HepG2 (cell line): ENCODE measurements around the gene FAM13B. TPM values are rescaled to one million over a fixed set of nuclear protein-coding genes. Genes with fewer than 3 reads are reported as not detected.

Experiments
- ATF7-NPFF ChIP-seq: sonication (generic); formaldehyde crosslinking; IDR thresholded peaks from 2 replicates; pipeline ENCODE4 v1.8.1; 2023; ENCODE audit warnings: mild to moderate bottlenecking, low read depth, missing genetic modification reagents, moderate library complexity
- HDAC2 ChIP-seq: sonication (generic); formaldehyde crosslinking; IDR thresholded peaks from 2 replicates; pipeline ENCODE4 v1.4.0; 2020; ENCODE audit warnings: missing genetic modification reagents
- KDM3A ChIP-seq: IDR thresholded peaks from 2 replicates; pipeline ENCODE4 v1.6.1; 2018; ENCODE audit warnings: low read depth, missing compliant biosample characterization
- KDM5B ChIP-seq: sonication (generic); formaldehyde crosslinking; IDR thresholded peaks from 2 replicates; pipeline ENCODE4 v1.4.0; 2020; ENCODE audit warnings: missing genetic modification reagents, mild to moderate bottlenecking, borderline replicate concordance
- MAFF ChIP-seq: IDR thresholded peaks from 2 replicates; pipeline ENCODE4 v1.6.1; 2011; ENCODE audit warnings: low read depth, low read length, improper control_type of control experiment
- MEIS1 ChIP-seq: sonication (generic); formaldehyde crosslinking; IDR thresholded peaks from 2 replicates; pipeline ENCODE4 v1.9.0; 2021; ENCODE audit warnings: mild to moderate bottlenecking, missing genetic modification reagents, moderate library complexity, borderline replicate concordance
- NFE2L2 ChIP-seq: fragments of 150-350 bp; IDR thresholded peaks from 2 replicates; pipeline ENCODE4 v1.6.1; 2014; ENCODE audit warnings: low read length
- NONO ChIP-seq, 2 experiments: fragments of 450-650 bp in 1 of 2; sonication (generic) in 1 of 2; formaldehyde crosslinking in 1 of 2; IDR thresholded peaks in 1 of 2; conservative IDR thresholded peaks in 1 of 2; 2 replicates each; pipeline versions ENCODE4 v1.6.1 to v1.8.0; 2017 to 2022; ENCODE audit warnings: mild to moderate bottlenecking in 1 of 2, missing genetic modification reagents in 1 of 2, moderate library complexity in 1 of 2
- PITX1 ChIP-seq: sonication (generic); formaldehyde crosslinking; IDR thresholded peaks from 2 replicates; pipeline ENCODE4 v1.5.1; 2020; ENCODE audit warnings: mild to moderate bottlenecking, missing genetic modification reagents
- POLR2AphosphoS5 ChIP-seq: IDR thresholded peaks from 2 replicates; pipeline ENCODE4 v1.6.1; 2012; ENCODE audit warnings: low read depth, low read length
- PRPF4 ChIP-seq: fragments of 200-400 bp; formaldehyde crosslinking; IDR thresholded peaks from 2 replicates; pipeline ENCODE4 v1.6.1; 2016; ENCODE audit warnings: low read length, low read depth; ENCODE audit not compliant: poor library complexity, severe bottlenecking
- RFXANK ChIP-seq: IDR thresholded peaks from 2 replicates; pipeline ENCODE4 v1.6.1; 2016
- SP2 ChIP-seq: sonication (generic); formaldehyde crosslinking; IDR thresholded peaks from 2 replicates; pipeline ENCODE4 v1.5.1; 2020; ENCODE audit warnings: mild to moderate bottlenecking, missing genetic modification reagents
- TFDP1 ChIP-seq: IDR thresholded peaks from 2 replicates; pipeline ENCODE4 v1.6.1; 2016; ENCODE audit warnings: missing compliant biosample characterization, missing genetic modification reagents, borderline replicate concordance
- THAP9 ChIP-seq: sonication (generic); formaldehyde crosslinking; IDR thresholded peaks from 2 replicates; pipeline ENCODE4; 2020; ENCODE audit warnings: missing genetic modification reagents, mild to moderate bottlenecking, borderline replicate concordance
- ZNF224 ChIP-seq: sonication (generic); formaldehyde crosslinking; IDR thresholded peaks from 2 replicates; pipeline ENCODE4 v1.5.0; 2020; ENCODE audit warnings: mild to moderate bottlenecking, missing genetic modification reagents
- ZNF235 ChIP-seq: sonication (generic); formaldehyde crosslinking; IDR thresholded peaks from 2 replicates; pipeline ENCODE4 v1.8.1; 2023; ENCODE audit warnings: mild to moderate bottlenecking, missing genetic modification reagents, borderline replicate concordance
- ZNF264 ChIP-seq: sonication (generic); formaldehyde crosslinking; IDR thresholded peaks from 2 replicates; pipeline ENCODE4 v1.4.0; 2020; ENCODE audit warnings: missing genetic modification reagents
- ZNF446 ChIP-seq: sonication (generic); formaldehyde crosslinking; IDR thresholded peaks from 2 replicates; pipeline ENCODE4 v1.5.0; 2020; ENCODE audit warnings: mild to moderate bottlenecking, missing genetic modification reagents
- ZNF761 ChIP-seq: sonication (generic); formaldehyde crosslinking; conservative IDR thresholded peaks from 2 replicates; pipeline ENCODE4 v1.4.0; 2020; ENCODE audit warnings: mild to moderate bottlenecking, missing genetic modification reagents
- polyA plus RNA-seq, 8 experiments: library from polyadenylated mRNA; depleted of rRNA in 3 of 8; stranded (reverse) in 7 of 8; unstranded in 1 of 8; fragments of >200 nt; fragmentation: Illumina TruSeq in 4 of 8; extraction: Trizol in 4 of 8; gene quantifications; 2 replicates each; pipeline versions ENCODE4 v1.2.1 to v1.2.3, GENCODE V29; 2011 to 2016; ENCODE audit warnings: low read depth in 4 of 8, missing spikeins in 1 of 8, mixed read lengths in 1 of 8; ENCODE audit not compliant: insufficient read depth in 1 of 8
- total RNA-seq, 5 experiments: library from RNA; depleted of rRNA; stranded (reverse); fragments of >200 nt; fragmentation: Illumina TruSeq; extraction: Trizol; gene quantifications; 2 replicates each; pipeline ENCODE4 v1.2.3, GENCODE V29; 2016; ENCODE audit warnings: low read depth in 1 of 5
- TF ChIP-seq, protein P1 (sequence below): sonication (generic); formaldehyde crosslinking; IDR thresholded peaks from 2 replicates; pipeline ENCODE4 v1.4.0; 2020; ENCODE audit warnings: missing genetic modification reagents
- TF ChIP-seq, protein P2 (sequence below): fragments of 450-650 bp; IDR thresholded peaks from 2 replicates; pipeline ENCODE4 v1.6.1; 2016

The FAM13B gene
- total and polyA plus RNA-seq, 2 of the 13 experiments (the other 11 are each of a cell fraction or from before 2014, with no cell fraction given): 6.9 to 11.5 TPM

DNA sequence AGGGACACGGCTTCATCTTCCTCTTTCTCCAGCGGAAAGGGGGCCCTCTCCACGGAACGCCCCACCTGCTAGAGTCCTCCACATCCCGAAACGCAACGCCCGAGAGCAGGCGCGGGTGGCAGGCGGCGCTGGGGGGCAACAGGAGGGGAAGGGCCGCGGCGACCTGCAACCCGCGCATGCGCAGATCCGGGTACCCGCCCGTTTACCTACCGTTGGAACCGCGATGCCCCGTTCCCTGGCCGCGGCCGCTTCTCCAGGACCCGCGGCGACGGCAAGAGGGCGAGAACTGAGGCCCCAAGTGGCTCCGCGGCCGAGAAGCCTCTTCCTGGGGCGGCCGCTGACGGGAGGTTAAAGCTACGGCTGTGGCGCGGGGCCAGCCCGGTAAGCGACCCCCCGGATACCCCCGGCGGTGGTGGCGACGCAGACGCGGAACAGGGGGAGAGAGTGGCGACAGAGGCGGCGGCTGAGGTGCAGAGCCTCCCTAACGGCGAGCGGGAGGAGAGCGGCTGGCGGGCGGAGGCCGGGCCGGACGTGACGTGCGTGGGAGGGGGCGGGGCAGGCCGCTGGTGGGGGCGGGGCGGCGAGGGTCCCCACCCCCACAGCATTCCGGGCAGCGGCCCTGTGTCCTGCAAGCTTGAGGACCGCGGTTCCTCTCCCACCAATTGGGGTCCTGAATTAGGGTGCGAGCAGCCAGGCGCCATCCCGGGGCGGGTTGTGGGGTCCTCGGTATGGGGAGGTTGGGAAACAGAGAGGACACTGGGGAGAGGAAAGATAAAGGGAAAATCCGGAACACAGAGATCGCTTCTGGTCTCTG, at the start of gene FAM13B (continued):
- TF ChIP-seq MEIS1 (CRISPR knock-in tag): peak; percentile 26; the same call in 1 of the 2 replicates
- peak; percentile 61; the same call in 1 of the 2 replicates for TF ChIP-seq PITX1
- peak; percentile 89 for TF ChIP-seq POLR2AphosphoS5
- no peak for TF ChIP-seq NONO (IDR thresholded peaks at IDR 0.05)
- peak; percentile 67 for TF ChIP-seq NONO (CRISPR knock-in tag; conservative IDR thresholded peaks at IDR 0.05)
- peak; percentile 20; the same call in 1 of the 2 replicates for TF ChIP-seq KDM3A (CRISPR knock-in tag)
- peak; percentile 57 for TF ChIP-seq SP2
- no peak for TF ChIP-seq ZNF224 (CRISPR knock-in tag)
- TF ChIP-seq RFXANK: no peak
- peak; percentile 43 for TF ChIP-seq ZNF446 (CRISPR knock-in tag)
- peak; percentile 7; the same call in 1 of the 2 replicates for TF ChIP-seq TFDP1 (CRISPR knock-in tag)
- no peak for TF ChIP-seq ATF7-NPFF
- TF ChIP-seq MAFF: no peak
- TF ChIP-seq ZNF264 (CRISPR knock-in tag): no peak
- TF ChIP-seq ZNF235 (CRISPR knock-in tag): peak; percentile 58; the same call in 1 of the 2 replicates
- peak; percentile 42; the same call in 1 of the 2 replicates for TF ChIP-seq THAP9 (CRISPR knock-in tag)
- TF ChIP-seq PRPF4: peak; percentile 33
- TF ChIP-seq NFE2L2: no peak
- TF ChIP-seq HDAC2: peak; percentile 36
- TF ChIP-seq, protein P1, sequence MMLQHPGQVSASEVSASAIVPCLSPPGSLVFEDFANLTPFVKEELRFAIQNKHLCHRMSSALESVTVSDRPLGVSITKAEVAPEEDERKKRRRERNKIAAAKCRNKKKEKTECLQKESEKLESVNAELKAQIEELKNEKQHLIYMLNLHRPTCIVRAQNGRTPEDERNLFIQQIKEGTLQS (CRISPR knock-in tag): no peak; the same call in 1 of the 2 replicates
- TF ChIP-seq, protein P2, sequence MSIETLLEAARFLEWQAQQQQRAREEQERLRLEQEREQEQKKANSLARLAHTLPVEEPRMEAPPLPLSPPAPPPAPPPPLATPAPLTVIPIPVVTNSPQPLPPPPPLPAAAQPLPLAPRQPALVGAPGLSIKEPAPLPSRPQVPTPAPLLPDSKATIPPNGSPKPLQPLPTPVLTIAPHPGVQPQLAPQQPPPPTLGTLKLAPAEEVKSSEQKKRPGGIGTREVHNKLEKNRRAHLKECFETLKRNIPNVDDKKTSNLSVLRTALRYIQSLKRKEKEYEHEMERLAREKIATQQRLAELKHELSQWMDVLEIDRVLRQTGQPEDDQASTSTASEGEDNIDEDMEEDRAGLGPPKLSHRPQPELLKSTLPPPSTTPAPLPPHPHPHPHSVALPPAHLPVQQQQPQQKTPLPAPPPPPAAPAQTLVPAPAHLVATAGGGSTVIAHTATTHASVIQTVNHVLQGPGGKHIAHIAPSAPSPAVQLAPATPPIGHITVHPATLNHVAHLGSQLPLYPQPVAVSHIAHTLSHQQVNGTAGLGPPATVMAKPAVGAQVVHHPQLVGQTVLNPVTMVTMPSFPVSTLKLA: no peak
- TF ChIP-seq ZNF761: peak; percentile 59; the same call in 1 of the 2 replicates
- TF ChIP-seq KDM5B (CRISPR knock-in tag): peak; percentile 56
